Activated CD4-positive, alpha-beta T cell treated with anti-CD3 and anti-CD28 coated beads, Interleukin-2, amount 50 U/mL, for 48 hours (primary cell): ENCODE measurements around the gene TFEB.

Source experiments
- DNase-seq, 2 experiments: peaks; one replicate each; pipeline ENCODE4 v3.0.0-alpha.2; 2020

The TFEB gene

DNA sequence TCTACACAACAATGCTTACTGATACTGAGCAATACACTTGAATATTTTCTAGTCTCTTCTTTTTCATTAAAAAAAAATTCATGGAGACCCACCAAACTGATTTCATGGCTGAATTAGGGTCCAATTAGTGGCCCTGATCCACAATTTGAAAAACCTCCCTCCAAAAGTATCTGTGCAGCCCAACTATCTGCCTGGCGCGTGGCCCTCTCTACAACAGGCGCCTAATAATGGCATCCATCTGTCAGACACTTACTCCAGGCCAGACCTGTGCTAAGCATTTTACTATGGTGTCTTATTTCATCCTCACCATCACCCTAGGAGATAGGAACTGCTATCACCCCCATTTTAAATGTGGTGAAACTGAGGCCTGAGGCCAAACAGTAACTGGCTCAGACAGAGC is 14.0 kb downstream of the TFEB start:
- no peak for DNase-seq

DNA sequence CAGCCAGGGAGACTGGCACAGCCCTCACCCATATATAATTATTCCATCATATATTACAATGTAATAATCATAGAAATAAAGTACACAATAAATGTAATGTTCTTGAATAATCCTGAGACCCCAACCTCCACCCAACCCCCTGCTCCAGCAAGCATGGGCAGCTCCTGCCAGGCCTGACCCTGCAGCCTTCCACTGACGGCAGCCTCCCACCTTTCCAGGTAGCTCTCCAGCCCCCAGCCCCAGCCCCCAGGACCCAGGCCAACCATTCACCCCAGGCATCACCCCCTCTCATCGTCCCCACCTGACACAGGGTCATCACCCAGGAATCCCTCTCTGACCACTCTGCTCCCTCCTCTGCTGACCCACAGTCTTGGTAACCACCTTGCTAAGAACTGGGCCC is 14.6 kb downstream of the TFEB start:
- no peak for DNase-seq

DNA sequence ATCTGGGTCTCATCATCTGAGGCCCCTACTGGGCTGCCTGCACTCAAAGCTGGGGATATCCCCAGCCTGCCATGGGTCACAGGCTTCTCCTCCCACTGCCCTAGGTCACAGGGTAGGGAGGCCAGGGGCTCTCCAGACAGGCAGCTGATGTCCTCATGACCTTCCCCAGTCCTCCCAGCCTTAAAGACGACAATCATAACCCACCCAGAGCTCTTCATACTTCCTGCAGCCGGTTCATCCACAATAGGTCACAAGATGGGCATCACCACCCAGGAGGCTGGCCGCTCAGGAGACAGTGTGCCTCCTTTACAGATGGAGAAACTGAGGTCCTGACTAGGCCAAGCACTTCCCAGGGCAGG is 15.2 kb downstream of the TFEB start:
- DNase-seq = no peak

DNA sequence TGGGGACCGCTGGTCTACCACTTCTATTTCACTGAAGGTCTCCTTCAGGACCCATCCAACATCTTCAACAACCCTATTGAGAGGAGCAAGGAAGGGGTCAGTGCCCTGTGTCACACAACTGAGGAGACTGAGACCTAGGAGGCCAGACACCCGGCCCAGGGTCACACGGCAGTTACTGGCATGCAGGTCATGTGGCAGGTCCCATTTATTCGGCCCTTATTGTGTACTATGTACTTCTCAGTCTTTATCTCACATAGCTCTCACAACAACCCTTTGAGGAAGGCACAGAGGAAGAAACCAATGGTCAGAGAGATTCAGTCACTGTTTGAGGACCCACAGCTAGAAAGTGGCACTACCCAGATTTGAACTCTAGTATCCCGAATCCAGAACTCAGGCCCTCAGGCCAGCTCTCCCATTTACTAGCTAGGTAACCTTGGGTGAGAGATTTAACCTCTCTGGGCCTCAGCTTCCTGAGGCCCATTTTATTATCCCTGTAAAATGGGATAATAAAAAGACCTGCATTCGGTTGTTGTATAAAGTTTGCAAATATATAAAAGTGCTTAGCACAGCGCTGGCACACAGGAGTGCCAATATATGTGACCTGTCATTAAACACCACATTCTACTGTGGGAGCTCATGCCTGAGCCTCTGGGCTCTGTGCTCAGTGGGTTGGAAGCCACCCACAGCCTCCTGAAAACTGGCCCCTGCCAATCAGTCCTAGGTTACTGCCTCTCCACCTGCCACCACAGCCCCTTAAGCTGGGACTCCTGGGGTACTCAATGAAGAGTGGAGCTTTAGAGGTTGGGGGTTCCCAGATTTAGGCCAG is 15.8 kb downstream of the TFEB start:
- DNase-seq = no peak

DNA sequence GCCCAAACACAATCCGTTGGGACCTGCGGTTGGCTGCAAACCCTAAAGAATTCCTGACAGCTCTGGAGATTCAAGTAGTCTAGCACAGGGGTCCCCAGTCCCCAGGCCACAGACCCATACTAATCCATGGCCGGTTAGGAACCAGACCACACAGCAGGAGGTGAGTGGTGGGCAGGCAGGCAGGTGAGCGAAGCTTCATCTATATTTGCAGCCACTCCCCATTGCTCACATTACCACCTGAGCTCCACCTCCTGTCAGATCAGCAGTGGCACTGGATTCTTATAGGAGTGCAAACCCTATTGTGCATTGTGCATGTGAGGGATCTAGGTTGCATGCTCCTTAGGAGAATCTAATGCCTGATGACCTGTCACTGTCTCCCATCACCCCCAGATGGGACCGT is 16.6 kb downstream of the TFEB start:
- DNase-seq = no peak

DNA sequence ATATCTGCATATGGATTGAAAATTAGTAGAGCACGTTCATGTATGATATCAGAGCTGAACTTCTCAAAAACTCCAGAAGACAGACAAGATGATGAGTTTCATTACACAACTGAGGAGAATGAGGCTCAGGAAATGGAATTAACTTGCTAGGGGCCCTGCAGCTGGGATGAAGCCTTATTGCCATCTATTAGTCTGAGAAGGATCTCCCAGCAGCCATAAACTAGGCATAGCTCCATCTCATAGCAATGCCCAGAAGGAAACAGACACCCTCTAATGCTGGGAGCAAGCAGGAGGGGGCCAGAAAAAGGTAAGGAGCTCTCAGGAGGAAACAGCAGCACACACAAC is 18.0 kb downstream of the TFEB start:
- no peak for DNase-seq

DNA sequence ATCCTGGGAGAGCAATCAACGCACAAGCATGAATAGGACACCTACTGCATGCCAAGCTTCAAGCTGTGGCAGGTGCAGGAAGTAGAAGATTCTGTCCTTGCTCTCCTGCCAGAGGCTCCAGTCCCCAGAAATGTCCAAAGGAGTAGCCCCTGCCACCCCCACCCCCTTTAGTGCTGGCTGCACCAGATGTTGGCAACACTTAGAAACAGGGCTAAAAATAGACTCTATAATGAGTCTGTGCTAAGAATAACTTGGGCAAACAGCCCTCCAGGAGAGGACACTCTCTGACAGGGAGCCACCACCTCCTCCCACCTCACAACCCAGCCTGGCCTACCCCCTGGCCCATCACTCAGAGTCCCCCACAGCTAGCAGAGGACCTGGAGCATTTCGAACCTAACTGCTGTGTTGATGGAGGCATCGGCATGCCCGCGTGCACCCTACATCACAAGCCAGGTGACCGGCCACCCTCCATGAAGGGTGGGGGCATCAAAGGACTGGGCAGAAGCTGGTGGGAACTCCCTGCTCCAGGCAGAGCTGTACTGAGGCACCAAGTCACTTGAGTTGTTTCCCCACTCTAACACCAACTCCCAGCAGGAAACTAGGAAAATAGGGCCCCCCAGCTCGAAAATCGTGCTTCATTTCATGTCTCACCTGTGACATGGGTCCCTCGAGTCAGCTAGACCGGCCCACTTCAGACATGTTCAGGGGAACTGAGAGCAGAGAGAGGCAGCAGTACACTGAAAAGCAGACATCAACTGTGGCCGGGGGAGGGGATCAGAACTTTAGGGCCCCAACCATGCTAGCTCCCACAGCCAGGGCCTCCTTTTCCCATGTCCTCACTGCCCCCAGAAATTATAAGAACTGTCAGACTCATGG is 18.7 kb downstream of the TFEB start:
- DNase-seq = no peak

DNA sequence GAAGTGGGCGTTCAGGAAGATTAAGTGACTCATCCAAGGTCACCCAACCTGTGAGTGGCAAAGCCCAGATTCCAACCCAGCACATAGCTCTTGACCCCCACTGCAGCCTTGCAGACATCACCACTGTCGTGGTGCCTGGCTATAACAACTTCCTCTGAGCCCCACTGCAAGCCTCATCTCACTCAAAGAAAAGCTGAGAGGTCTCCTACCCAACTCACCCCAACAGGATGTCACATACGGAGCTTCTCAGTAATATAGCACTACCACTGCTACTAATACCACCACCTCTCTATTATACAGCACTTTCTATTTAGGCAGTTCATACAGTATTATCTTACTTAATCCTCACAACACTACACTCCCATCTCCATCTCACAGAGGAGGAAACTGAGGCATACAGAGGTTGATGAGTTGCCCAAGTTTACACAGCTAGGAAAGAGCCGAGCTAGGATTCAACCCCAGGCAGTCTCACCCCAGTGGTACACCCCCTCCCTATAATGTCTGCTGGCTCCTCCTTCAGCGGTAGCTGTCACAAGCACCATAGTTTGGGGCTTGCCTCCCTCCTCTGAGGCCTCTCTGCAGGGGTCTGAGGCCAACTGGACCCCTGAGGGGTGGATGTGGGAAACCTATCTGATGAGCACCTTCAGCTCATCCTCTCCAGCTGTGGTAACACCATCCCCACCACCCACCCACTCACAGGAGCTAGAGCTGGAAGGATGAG is 19.5 kb downstream of the TFEB start:
- no peak for DNase-seq

DNA sequence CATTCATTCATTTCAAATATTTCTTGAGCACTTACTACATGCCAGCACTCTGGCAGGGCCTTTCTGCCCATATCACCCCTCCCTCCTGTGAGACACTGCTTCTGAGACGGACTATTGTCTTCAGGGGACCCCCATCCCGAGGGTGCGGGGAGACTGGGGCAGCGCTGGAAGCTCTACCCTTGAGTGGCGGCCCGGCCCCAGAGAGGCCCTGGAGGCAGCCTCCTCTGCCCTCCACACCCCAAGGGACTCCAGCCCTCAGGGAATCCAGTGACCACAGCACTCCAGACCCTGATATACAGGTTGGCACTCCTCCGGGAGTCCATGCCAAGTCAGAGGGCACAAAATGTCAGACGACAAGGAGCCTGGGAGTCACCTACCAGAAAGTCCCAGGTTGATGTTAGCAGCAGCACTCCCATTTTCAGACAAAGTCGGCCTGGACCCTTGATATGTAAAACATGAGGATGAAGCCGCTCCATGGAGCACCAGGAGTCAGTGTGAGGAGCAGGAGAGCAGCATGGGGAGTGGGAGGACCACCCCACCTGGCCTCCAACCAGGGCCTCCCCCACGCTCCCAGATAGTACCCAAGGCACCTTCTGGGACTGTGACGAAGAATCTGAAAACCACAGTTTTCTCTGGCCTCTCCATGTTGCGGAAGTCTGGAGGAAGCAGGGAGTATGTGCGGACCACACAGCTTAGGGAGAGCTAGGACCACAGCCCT is 20.7 kb downstream of the TFEB start:
- DNase-seq = no peak

DNA sequence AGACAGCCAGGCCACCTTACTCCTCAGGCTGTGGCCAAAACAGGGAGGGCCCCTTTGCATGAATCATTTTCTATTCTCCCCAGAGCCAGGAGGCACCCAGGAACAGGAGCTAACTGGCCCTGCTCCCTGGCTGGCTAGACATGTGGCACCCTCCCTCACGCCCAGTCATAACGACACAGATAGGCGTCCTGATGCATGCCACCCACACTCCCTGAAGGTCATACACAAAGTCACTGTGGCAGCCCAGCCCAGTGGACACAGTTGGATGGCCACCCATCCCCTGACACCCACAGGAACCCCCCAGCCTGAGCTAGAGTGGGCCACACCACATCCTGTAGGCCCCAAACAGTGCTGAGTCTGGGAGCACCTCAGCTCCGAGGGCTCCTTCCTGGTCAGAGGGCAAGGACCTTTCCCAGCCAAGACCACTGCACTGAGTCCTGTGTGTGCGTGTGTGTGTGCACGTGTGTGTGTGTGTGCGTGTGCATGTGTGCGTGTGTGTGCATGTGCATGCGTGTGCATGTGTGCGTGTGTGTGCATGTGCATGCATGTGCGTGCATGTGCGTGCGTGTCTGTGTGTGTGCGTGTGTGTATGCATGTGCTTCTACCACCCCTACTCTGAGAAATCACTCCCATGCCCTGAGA is 21.6 kb downstream of the TFEB start:
- DNase-seq = peak in 1 of 2 experiments; percentile 35

DNA sequence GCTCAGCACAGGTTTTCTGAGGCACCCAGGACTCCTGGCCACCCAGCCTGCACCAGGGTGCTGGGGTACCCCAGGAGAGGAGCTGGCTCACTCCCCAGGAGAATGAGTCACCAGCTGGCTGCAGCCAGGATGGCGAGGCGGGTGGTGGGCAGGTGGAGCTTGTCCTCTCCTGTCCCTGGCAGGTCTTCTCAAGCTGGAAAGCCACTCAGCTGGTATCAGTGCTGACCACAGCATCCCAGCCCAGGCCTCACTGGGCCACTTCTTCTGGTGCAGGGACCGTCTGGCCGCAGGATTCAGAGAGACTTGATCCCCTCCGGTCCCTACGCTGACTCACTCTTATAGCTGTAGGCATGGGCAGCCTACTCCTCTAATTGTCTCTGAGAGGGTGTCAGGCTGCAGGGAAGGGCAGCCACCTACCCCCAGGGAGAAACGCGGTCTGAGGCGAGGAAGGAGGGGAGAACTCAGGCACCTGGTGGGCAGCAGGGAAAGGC is 22.2 kb downstream of the TFEB start:
- no peak for DNase-seq

DNA sequence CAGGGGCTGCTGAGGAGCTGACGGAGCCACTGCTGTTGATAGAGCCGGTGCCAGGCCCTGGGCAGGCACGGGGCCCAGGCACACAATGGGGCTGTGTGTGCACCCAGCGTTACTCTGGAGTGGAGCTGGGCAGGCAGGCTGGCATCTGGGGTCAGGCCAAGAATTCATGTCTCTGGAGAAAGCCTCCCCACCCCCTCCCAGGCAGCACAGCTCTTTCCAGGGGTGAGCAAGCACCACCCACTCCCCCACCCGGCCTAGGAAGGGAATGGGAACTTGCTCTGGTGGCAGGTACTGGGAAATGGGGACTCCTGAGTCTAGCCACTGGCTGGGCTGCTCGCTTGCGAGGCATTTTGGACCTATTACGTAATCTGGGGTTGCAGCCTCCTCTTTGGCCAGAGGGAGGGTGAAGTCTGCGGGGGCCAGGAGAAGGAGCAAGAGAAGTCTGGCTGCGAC is 22.7 kb downstream of the TFEB start:
- DNase-seq = no peak

DNA sequence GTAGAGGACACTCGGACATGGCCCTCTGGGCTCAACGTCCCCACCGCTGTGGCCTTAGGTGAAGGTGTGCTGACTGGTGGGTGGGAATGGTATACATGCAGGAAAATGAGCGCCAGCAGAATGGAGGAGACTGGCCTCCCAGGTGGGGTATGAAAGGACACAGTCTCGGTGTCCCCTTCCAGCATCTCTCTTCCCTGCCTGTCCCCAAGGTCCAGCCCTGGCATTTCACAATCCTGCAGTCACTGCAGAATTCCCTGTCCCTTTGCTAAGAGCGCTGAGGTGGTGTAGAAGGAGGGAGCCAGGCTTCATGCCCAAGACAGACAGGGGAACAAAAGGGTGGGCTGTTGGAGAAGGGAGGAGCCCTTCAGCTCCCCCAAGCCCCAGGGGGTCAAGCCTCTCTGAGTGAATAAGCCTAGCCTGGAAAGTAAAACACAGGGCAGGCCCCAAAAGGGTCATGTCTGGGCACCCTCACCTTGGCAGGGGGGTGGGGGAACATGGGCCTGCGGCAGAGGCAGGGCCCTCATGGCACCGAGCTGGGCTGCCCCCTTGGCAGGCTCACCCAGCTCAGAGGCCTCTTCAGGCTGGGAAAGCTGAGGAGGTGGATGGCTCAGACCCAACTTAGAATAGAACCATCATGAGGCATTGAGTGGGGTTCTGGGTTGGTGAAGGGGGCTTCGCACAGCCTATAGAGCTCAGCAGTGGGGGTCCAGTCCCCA is 23.9 kb downstream of the TFEB start:
- no peak for DNase-seq

DNA sequence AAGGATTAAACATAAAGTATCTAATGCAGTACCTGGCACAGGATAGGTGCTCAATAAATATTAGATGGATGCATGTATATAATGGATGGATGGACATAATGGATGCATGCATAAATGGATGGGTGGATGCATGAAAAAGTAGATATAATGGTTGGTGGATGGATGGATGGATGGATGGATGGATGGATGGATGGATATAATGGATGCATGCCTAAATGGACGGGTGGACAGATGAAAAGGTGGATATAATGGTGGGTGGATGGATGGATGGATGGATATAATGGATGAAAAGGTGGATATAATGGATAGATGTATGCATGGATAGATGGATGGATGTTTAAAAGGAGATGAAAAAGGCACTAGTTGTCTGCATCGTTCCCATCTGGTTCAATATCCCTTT is 26.0 kb downstream of the TFEB start:
- DNase-seq = no peak

DNA sequence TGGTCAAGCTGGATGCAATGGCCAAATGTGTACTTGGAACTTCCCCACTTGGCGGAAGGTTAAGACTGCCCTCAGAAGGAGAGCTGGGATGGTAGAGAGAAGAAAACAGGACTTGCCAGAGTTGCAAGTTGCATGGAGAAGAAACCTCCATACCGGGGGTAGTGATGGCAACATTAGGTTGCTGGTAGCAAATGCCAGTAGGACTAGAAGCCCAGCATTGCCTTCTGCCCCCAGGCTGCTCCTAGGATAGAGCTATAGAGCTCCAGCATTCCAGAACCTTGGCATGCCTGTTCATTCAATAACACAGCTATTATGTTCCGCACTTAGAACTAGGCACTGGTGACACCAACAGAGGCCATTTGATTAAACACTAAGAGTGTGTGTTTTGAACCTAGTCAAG is 26.6 kb downstream of the TFEB start:
- DNase-seq = no peak

DNA sequence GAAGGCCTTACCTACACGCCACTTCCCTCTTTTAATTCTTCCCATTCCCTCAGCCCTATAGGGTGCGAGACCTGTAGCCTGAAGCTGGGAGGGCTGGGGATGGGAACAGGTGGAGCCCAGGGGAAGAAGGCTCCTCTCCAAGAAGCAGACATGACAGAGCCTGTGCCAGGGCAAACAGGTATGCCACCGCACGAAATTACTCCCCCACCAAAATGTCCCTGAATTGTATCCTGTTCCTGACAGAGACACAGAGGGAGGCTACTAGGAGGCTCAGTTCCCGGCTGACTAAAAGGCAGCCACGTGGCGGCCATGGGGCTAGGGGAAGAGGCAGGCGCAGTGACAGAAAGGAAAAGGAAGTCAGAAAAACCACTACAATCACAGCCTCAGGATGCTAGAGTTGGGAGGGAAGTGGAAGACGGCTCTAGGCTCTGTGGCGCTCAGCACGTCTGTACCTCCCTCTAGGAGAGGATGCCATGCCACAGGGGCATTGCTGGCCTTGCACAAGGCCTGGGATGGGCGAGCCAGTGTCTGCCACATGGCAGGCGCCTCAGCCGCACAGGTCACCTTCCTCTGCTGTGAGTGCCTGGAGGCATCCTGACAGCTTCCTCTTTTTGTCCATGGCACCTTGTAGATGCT is 27.7 kb downstream of the TFEB start:
- peak; percentile 34 to 51 for DNase-seq

DNA sequence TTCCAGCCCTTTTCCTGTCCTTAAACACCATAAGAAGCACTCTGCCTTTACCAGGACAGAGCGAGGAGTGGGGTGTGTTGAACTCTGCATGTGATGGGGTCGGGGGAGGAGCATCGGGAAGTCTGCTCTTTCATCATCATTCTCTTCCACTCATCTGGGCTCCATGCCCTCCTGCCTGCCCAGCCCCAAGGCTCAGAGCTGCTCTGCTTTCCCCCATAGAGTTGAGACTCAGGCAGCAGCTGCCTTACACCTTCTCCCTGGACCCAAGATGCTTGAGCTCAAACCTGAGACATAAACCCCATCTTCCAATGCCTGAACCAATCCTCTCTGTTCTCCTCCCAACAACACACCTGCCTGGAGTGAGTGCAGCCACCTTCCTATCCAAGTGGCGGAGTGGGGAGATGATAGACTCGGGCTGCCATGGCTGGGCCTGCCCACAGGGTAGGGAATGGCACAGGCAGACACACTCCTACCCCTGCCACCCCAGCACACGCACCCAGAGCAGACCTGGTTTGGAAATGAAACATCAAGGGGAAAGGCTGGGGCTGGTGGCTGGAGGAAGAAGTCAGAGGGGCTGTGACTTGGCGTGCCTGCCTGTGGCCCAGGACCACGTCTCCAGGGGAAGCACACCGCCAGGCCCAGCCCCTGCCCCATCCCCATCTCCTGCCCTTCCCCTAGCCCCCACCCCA is 28.4 kb downstream of the TFEB start:
- DNase-seq = peak; percentile 36 to 40

DNA sequence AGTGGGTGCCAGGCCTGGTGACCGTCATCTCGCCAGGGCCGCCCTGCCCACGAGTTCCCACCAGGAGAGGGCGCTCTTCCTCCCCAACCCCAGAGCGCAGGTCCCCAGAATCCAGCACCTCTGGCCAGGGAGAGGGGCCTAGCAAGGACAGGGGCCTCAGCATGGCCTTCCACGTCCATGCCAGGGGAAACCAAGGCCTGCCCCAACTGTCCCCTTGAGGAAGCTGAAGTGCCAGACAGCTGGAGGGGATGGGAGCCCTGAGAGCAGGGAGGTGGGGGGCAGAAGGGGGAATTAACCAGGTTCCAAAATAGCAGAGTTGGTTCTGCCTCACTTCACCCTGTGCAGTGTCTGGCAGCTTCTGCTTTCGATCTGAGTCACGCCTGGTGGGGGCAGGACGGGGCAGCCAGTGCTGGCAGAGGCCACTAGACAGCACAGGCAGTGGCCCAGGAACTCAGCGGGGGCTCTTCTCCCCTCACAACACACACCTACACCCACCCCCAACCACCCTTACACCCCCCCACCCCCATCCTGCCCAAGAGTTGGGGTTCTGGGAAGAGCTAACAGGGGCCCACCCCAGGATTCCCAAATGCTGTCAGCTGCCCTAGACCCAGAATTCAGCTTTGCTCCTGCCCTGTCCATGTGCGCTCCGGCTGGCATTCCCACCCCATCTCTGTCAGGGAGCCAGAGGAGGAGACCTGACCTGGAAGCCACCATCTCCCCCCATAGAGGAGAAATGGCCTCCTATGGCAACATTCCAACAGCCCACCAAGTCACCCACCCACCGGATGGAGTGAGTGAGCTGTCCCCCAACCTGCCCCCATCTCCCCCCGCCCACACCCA is 29.2 kb downstream of the TFEB start:
- DNase-seq = peak; percentile 79 to 85

DNA sequence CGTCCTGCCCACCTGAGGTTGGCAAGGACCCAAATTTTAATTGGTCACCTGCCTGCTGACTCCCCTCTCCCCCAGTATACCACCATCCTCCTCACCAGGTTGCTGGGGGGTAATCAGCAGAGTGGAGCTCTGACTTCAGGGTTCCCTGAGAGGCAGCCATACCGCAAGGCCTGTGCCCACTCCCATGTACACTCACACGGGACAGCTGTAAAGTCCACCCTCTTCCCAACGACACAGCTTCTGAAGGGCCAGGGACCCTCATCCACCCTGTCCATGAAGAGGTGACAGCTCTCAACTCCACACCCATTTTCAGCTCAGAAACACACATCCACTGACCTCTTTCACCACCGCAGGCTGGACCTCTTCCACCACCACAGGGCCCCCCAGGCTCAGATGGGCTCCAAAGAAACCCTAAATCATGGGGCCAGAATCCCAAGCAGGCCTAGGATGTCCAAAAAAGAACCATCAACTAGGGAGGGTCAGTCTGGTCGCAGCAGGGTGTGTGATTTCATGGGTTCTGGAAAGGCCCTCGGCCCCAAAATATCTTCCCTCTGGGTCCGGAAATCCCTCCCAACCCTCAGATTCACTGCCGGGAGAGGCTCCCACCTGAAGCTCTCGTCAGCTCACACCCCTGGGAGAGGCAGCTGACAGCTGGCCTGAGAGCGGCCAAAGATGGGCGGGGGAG is 30.0 kb downstream of the TFEB start:
- DNase-seq = no peak
